Endothelial cell of umbilical vein (primary cell): ENCODE measurements around the gene RET. TPM values are rescaled to one million over a fixed set of nuclear protein-coding genes. Genes with fewer than 3 reads are reported as not detected.

ENCODE experiments used
- BruUV-seq: library from RNA; stranded (reverse); fragments of 400-500 nt; replicated peaks from 2 replicates; lab custom pipeline; 2021; lab: Mats Ljungman, UMichigan
- CTCF ChIA-PET: fragments of 300-600, 350-600 bp; sonication (Branson Sonifier 250); formaldehyde crosslinking; loops from one replicate; lab custom pipeline; 2021; ENCODE audit warnings: antibody characterized with exemption, inconsistent platforms; lab: Charles Lee
- POLR2A ChIA-PET: fragments of 300-600, 350-600 bp; sonication (Branson Sonifier 250); formaldehyde crosslinking; loops from one replicate; lab custom pipeline; 2021; ENCODE audit warnings: antibody characterized with exemption, inconsistent platforms; lab: Charles Lee
- DNase-seq: peaks from one replicate; pipeline ENCODE4 v3.0.0-alpha.2; 2011; ENCODE audit warnings: low read depth, low spot score
- FAIRE-seq: peaks from 2 replicates; lab custom pipeline; 2011; peaks lifted over from hg19 to GRCh38; lab: Jason Lieb, UNC
- H2AFZ ChIP-seq: 2 replicates; pipeline ENCODE4 v1.6.0; 2012; ENCODE audit warnings: low read depth, low read length, control low read depth, inconsistent platforms
- H3K27ac ChIP-seq: 2 replicates; pipeline ENCODE4 v1.5.1; 2011; ENCODE audit warnings: low read depth, mild to moderate bottlenecking, control low read depth, low read length, moderate library complexity; ENCODE audit not compliant: insufficient read depth
- H3K27me3 ChIP-seq, 2 experiments: 2 replicates each; pipeline versions ENCODE4 v1.6.0 to v1.6.1; 2011; ENCODE audit warnings: low read length in 2 of 2, mixed read lengths in 1 of 2; ENCODE audit not compliant: control insufficient read depth in 2 of 2, insufficient read depth in 2 of 2
- H3K36me3 ChIP-seq, 2 experiments: 2 replicates in 1 of 2; 3 replicates in 1 of 2; pipeline ENCODE4 v1.5.1; 2011; ENCODE audit warnings: low read length in 2 of 2, mild to moderate bottlenecking in 1 of 2, moderate library complexity in 1 of 2; ENCODE audit not compliant: control insufficient read depth in 2 of 2, insufficient read depth in 2 of 2; ENCODE audit errors: extremely low read depth in 1 of 2
- H3K4me1 ChIP-seq: 3 replicates; pipeline ENCODE4 v1.5.1; 2011; ENCODE audit warnings: mild to moderate bottlenecking, low read length; ENCODE audit not compliant: control insufficient read depth, insufficient read depth; ENCODE audit errors: extremely low read depth
- H3K4me2 ChIP-seq: 2 replicates; pipeline ENCODE4 v1.6.1; 2011; ENCODE audit warnings: low read length, control low read depth, mixed read lengths; ENCODE audit not compliant: insufficient read depth
- H3K4me3 ChIP-seq, 3 experiments: fragments of 200-600 bp in 1 of 3; sonication (generic), shearing (Covaris generic) in 1 of 3; replicated peaks in 1 of 3; 2 replicates each; pipeline ENCODE4 v1.5.1; 2011 to 2016; ENCODE audit warnings: control low read depth in 3 of 3, low read length in 3 of 3, mild to moderate bottlenecking in 2 of 3, inconsistent platforms in 1 of 3, low read depth in 1 of 3, moderate library complexity in 1 of 3; ENCODE audit not compliant: insufficient read depth in 1 of 3
- H3K79me2 ChIP-seq: 2 replicates; pipeline ENCODE4 v1.6.0; 2012; ENCODE audit warnings: low read length, inconsistent platforms; ENCODE audit not compliant: control insufficient read depth, insufficient read depth
- H3K9ac ChIP-seq: replicated peaks from 2 replicates; pipeline ENCODE3; 2011; ENCODE audit warnings: low read length, control low read depth; ENCODE audit not compliant: insufficient read depth; ENCODE audit errors: extremely low read depth
- H3K9me1 ChIP-seq: replicated peaks from 3 replicates; pipeline ENCODE4 v1.6.0; 2011; ENCODE audit warnings: mild to moderate bottlenecking, low read length; ENCODE audit not compliant: control insufficient read depth, insufficient read depth; ENCODE audit errors: extremely low read depth
- H3K9me3 ChIP-seq: replicated peaks from 2 replicates; pipeline ENCODE4 v1.5.1; 2012; ENCODE audit warnings: low read length, inconsistent platforms; ENCODE audit not compliant: control insufficient read depth, insufficient read depth
- H4K20me1 ChIP-seq: replicated peaks from 2 replicates; pipeline ENCODE3; 2011; ENCODE audit warnings: mild to moderate bottlenecking, low read length; ENCODE audit not compliant: control insufficient read depth, insufficient read depth; ENCODE audit errors: extremely low read depth
- CTCF ChIP-seq, 2 donors: IDR thresholded peaks; 1 replicate in 1 of 2; 2 replicates in 1 of 2; pipeline ENCODE4 v1.5.1; 2011; ENCODE audit warnings: low read length in 2 of 2, mild to moderate bottlenecking in 2 of 2, moderate library complexity in 2 of 2, control low read depth in 1 of 2, inconsistent platforms in 1 of 2, low read depth in 1 of 2; ENCODE audit not compliant: insufficient read depth in 1 of 2; ENCODE audit errors: extremely low read depth in 1 of 2
- EZH2 ChIP-seq: IDR thresholded peaks from 2 replicates; pipeline ENCODE4 v1.6.1; 2012; ENCODE audit warnings: borderline replicate concordance, low read depth, mild to moderate bottlenecking, moderate library complexity, low read length, inconsistent platforms; ENCODE audit not compliant: severe bottlenecking
- FOS ChIP-seq: IDR thresholded peaks from 2 replicates; pipeline ENCODE4 v1.6.1; 2011; ENCODE audit warnings: mild to moderate bottlenecking, low read length, moderate library complexity, borderline replicate concordance; ENCODE audit not compliant: insufficient read depth
- JUN ChIP-seq: IDR thresholded peaks from 2 replicates; pipeline ENCODE4 v1.6.1; 2011; ENCODE audit warnings: borderline replicate concordance, low read depth; ENCODE audit not compliant: insufficient read length, insufficient read depth
- POLR2A ChIP-seq: IDR thresholded peaks from 2 replicates; pipeline ENCODE4 v1.6.1; 2012; ENCODE audit warnings: low read depth, mild to moderate bottlenecking, control low read depth, low read length
- dilution Hi-C: fragments of 300-500 bp; cut with MboI; formaldehyde crosslinking; loops from one replicate; pipeline ENCODE4 v1.15.0; 2019; ENCODE audit warnings: low sequenced_read_pairs; ENCODE audit not compliant: extremely low pct_ligation_motif_present
- intact Hi-C: fragments of 100-400 bp; cut with micrococcal nuclease; formaldehyde crosslinking; loops from one replicate; pipeline ENCODE4 v1.10.0; 2022
- polyA plus RNA-seq, 4 experiments: library from polyadenylated mRNA; depleted of rRNA in 3 of 4; stranded (reverse) in 3 of 4; unstranded in 1 of 4; fragments of >200 nt; gene quantifications; 2 replicates each; pipeline versions ENCODE4 v1.2.1 to v1.2.3, GENCODE V29; 2011 to 2012; ENCODE audit warnings: missing spikeins in 1 of 4
- total RNA-seq: library from RNA; stranded (reverse); gene quantifications from 2 replicates; pipeline ENCODE4 v1.2.3, GENCODE V29; 2021
- TF ChIP-seq, protein P1 (sequence below): IDR thresholded peaks from 2 replicates; pipeline ENCODE4 v1.6.1; 2011; ENCODE audit not compliant: insufficient read depth, insufficient read length

The RET gene
- total and polyA plus RNA-seq, 2 donors (not counting 3 experiments of a cell fraction or from before 2014, with no cell fraction given): 0.04 to 0.22 TPM

GRCh38 chr10:43078175-43078985 lies 1.5 kb downstream of the RET start:
- ChIA-PET POLR2A (no interaction called here), CTCF (interaction anchor here (0.8 to 1.5 kb wide), 2 partner anchors 211 to 900 kb away, joined by 3 to 7 read pairs; no protein-coding TSS in a partner anchor)
- FAIRE-seq: no peak
- no peaks in the 10 kb centered on the region for H3K9me1 ChIP-seq
- no peaks in the 10 kb centered on the region for H3K79me2 ChIP-seq
- no peaks in the 10 kb centered on the region for H4K20me1 ChIP-seq
- DNase-seq: no peak
- peaks cover 2% of the 10 kb centered on the region for H3K4me1 ChIP-seq
- TF ChIP-seq, protein P1, sequence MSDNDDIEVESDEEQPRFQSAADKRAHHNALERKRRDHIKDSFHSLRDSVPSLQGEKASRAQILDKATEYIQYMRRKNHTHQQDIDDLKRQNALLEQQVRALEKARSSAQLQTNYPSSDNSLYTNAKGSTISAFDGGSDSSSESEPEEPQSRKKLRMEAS: no peak
- TF ChIP-seq JUN (no peak), CTCF (IDR thresholded peaks at IDR 0.05; ENCODE audit: extremely low read depth in 1 of 2, insufficient read depth in 1 of 2, low read depth in 1 of 2, low read length in 2 of 2) (no peak), POLR2A (no peak), FOS (no peak), EZH2 (no peak)
- no peaks in the 10 kb centered on the region for H3K36me3 ChIP-seq
- H3K9me3 ChIP-seq: no peaks in the 10 kb centered on the region
- no peak overlapping the region for H3K4me2 ChIP-seq
- dilution Hi-C loops (no loop called here), intact Hi-C loops (no loop called here)
- H3K27me3 ChIP-seq: peaks cover 17% of the 10 kb centered on the region in 2 experiments
- H2AFZ ChIP-seq: no peak overlapping the region
- no peak overlapping the region for H3K4me3 ChIP-seq
- BruUV-seq: no TSS peak
- H3K9ac ChIP-seq: no peak overlapping the region
- H3K27ac ChIP-seq: no peak overlapping the region
